DND-41 (cell line): ENCODE measurements around the gene CDC25A.

Experiments used
- CTCF ChIP-seq: IDR thresholded peaks from 2 replicates; pipeline ENCODE4 v1.5.1; 2012; ENCODE audit warnings: borderline replicate concordance, low read length, moderate library complexity, mild to moderate bottlenecking; ENCODE audit not compliant: poor library complexity, severe bottlenecking; ENCODE audit errors: extremely low read depth
- EZH2 ChIP-seq: IDR thresholded peaks from 3 replicates; pipeline ENCODE4 v1.6.1; 2012; ENCODE audit warnings: borderline replicate concordance, low read depth, mild to moderate bottlenecking, moderate library complexity, low read length, inconsistent platforms; ENCODE audit not compliant: severe bottlenecking

GRCh38 chr3:48209445-48209844 lies 21.2 kb upstream of the CDC25A start:
- no peak for TF ChIP-seq CTCF
- TF ChIP-seq EZH2 = no peak
